ENCODE results near the gene ESRRA. TPM values are rescaled to one million over a fixed set of nuclear protein-coding genes. Genes with fewer than 3 reads are reported as not detected.

Gene ESRRA
- total and polyA plus RNA-seq, 2 experiments from 2014 or later: 17.2 to 38.6 TPM

DNA sequence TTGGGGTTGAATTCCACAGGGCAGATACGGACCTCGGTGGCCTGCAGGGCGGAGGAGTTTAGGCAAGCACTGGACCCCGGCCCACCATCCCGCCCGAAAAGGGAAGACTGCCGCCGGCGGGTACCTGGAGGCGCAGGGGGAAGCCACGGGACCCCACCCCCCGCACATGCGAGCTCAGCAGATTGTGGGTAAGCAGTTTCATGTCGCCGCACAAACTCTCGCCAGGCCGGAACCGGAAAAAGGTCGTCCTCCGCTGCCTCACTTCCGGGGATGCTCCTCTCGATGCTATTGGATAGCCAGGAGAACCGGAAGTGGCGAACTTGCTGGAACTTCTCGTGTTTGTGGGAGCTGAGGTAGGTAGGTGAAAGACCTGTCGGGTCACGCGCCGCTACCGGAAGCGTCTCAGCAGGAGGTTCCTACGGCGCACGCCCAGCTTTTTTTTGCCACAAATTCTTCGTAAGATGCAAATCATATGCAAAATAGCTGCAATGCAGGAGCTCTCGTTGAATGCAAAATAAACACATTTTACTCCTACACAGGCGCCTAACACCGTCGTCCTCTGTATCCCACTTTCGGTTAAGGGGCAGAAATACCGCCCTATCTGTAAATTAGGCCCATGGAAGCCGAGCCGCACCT is 12.1 kb downstream of the ESRRA start, which contains the start of gene TRMT112:
TSS of gene TRMT112 (minus strand) at position 235 of the 636 bp plus-strand sequence. CDS start at position 202, 33 bp downstream.
- in situ Hi-C loops (cut with MboI): no loop called here
- H3K79me2 ChIP-seq (ENCODE audit: insufficient read depth): peaks cover 58% of the 10 kb centered on the region
- H3K36me3 ChIP-seq (ENCODE audit: low read depth): 0 out of 2 replicates have a peak, but pooled peaks cover 4% of the 10 kb centered on the region
- TF ChIP-seq EZH2 (IDR thresholded peaks at IDR 0.05; ENCODE audit: insufficient read depth, poor library complexity, severe bottlenecking): no peak
- no peak for TF ChIP-seq EZH2phosphoT487 (IDR thresholded peaks at IDR 0.05; ENCODE audit: insufficient read depth, low read depth)
- H3K9me2 ChIP-seq (ENCODE audit: insufficient read depth): no peaks in the 10 kb centered on the region
- peaks cover 23% of the 10 kb centered on the region for H3K4me1 ChIP-seq (ENCODE audit: insufficient read depth)
- H3K4me2 ChIP-seq (ENCODE audit: unreplicated experiment): peak within 1 kb of the TSS; percentile 95
- H3F3A ChIP-seq (ENCODE audit: insufficient read depth): peaks cover 10% of the 10 kb centered on the region
- H3K9me3 ChIP-seq (ENCODE audit: low read depth): no peaks in the 10 kb centered on the region
- no peaks in the 10 kb centered on the region for H3K27me3 ChIP-seq (replicated peaks; ENCODE audit: insufficient read depth)
- DNase-seq: peak; percentile 98
- H2AFZ ChIP-seq: peak within 1 kb of the TSS; percentile 85
- peak within 1 kb of the TSS; percentile 97 for H3K27ac ChIP-seq
- H4K20me1 ChIP-seq (ENCODE audit: insufficient read depth): no peaks in the 10 kb centered on the region
- WGBS, 2 experiments (ENCODE audit: low coverage in 1 of 2, low lambda C conversion rate in 2 of 2, missing lambda C conversion rate in 2 of 2): 1% methylated on average over 42 to 43 of the region's 43 CpGs
- peak within 1 kb of the TSS; percentile 88 for H3K4me3 ChIP-seq
- H3K9ac ChIP-seq: peak within 1 kb of the TSS; percentile 94

DNA sequence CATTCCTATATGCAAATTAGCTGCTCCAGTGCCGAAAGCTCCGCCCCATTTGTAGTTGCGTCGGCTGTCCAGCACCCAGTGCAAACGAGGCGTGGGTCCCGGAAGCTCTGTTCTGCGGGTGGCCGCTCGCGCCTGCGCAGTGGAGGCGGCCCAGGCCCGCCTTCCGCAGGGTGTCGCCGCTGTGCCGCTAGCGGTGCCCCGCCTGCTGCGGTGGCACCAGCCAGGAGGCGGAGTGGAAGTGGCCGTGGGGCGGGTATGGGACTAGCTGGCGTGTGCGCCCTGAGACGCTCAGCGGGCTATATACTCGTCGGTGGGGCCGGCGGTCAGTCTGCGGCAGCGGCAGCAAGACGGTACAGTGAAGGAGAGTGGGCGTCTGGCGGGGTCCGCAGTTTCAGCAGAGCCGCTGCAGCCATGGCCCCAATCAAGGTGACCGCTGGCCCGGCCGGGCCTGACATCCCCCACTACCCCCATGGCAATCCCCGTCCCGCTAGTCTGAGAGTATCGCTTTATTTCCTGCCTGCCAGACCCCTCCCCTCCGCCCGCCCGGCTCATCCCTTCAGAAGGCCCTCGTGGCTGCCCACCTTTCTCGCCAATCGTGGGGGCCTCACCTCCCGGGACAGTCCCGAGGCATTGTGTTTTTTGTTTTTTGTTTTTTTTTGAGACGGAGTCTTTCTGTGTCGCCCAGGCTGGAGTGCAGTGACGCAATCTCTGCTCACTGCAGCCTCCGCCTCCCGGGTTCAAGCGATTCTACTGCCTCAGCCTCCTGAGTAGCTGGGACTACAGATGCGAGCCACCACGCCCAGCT is 12.8 kb downstream of the ESRRA start, which contains the start of gene PRDX5:
TSS of gene PRDX5 (plus strand) at position 161 of the 805 bp plus-strand sequence. CDS start at position 256, 95 bp downstream.
- in situ Hi-C loops (cut with MboI): no loop called here
- no peak for TF ChIP-seq EZH2 (IDR thresholded peaks at IDR 0.05; ENCODE audit: insufficient read depth, poor library complexity, severe bottlenecking)
- peaks cover 22% of the 10 kb centered on the region for H3K4me1 ChIP-seq (ENCODE audit: insufficient read depth)
- peaks cover 52% of the 10 kb centered on the region for H3K79me2 ChIP-seq (ENCODE audit: insufficient read depth)
- H3K4me2 ChIP-seq (ENCODE audit: unreplicated experiment): peak within 1 kb of the TSS; percentile 95
- no peaks in the 10 kb centered on the region for H3K9me2 ChIP-seq (ENCODE audit: insufficient read depth)
- H3F3A ChIP-seq (ENCODE audit: insufficient read depth): peaks cover 3% of the 10 kb centered on the region
- peak; percentile 99 for DNase-seq
- no peaks in the 10 kb centered on the region for H3K9me3 ChIP-seq (ENCODE audit: low read depth)
- WGBS, 2 experiments (ENCODE audit: low coverage in 1 of 2, low lambda C conversion rate in 2 of 2, missing lambda C conversion rate in 2 of 2): 1% methylated on average over 51 to 58 of the region's 61 CpGs
- H3K27me3 ChIP-seq (replicated peaks; ENCODE audit: insufficient read depth): no peaks in the 10 kb centered on the region
- no peaks in the 10 kb centered on the region for H4K20me1 ChIP-seq (ENCODE audit: insufficient read depth)
- 0 out of 2 replicates have a peak, but pooled peaks cover 4% of the 10 kb centered on the region for H3K36me3 ChIP-seq (ENCODE audit: low read depth)
- peak within 1 kb of the TSS; percentile 97 for H3K27ac ChIP-seq
- H3K9ac ChIP-seq: peak within 1 kb of the TSS; percentile 94
- H3K4me3 ChIP-seq: peak within 1 kb of the TSS; percentile 88
- H2AFZ ChIP-seq: peak within 1 kb of the TSS; percentile 85

DNA sequence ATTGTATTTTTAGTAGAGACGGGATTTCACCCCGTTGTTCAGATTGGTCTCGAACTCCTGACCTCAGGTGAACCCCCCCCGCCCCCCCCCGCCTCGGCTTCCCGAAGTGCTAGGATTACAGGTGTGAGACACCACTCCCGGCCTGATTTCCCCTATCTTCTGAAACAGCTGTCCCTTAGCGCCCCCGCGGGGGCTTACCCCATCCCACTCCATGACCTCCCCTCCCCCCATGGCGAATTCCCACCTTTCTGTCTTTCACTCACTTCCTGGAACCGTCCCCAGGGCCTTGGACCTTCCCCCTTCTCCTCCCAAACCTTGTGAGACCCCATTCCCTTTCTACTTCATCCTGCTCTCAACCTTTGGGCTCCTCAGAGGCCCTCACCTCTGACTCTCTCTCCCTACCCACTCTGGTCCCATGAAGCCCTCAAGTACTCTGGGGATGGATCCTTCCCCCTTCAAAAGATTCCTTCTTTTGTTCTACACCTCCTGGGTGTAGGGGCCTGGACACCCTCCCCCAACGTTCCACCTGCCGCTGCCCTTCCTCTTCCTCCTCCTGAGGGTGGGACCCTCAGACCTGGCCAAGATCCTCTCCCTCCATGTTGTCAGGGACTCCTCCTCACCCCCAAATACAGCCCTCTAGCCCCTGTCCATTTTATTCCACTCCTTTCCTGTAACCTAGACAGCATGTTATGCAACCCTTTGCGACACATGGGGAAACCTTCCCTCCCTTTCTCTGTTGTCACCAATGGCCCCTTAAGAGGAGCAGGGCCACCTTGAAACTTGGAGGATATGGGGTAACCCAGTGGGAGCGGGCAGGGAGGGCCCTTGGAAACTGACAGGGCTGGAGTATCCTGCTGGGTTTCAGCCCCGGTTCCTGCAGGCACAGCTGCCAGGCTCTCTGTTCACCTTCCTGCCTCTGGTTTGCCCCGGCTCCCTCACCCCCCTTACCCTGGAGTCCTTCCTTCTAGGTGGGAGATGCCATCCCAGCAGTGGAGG is 13.7 kb downstream of the ESRRA start:
- TF ChIP-seq EZH2phosphoT487 (IDR thresholded peaks at IDR 0.05; ENCODE audit: insufficient read depth, low read depth) (no peak), EZH2 (IDR thresholded peaks at IDR 0.05; ENCODE audit: insufficient read depth, poor library complexity, severe bottlenecking) (no peak)
- peak overlapping the region; percentile 97 for H3K27ac ChIP-seq
- 33 to 43% methylated on average over 14 to 19 of the region's 19 CpGs for WGBS, 2 experiments (ENCODE audit: low coverage in 1 of 2, low lambda C conversion rate in 2 of 2, missing lambda C conversion rate in 2 of 2)
- peak; percentile 42 for DNase-seq
- H3K4me1 ChIP-seq (ENCODE audit: insufficient read depth): peaks cover 19% of the 10 kb centered on the region
- H3K9ac ChIP-seq: peak overlapping the region; percentile 94
- H3F3A ChIP-seq (ENCODE audit: insufficient read depth): no peaks in the 10 kb centered on the region
- H3K27me3 ChIP-seq (replicated peaks; ENCODE audit: insufficient read depth): no peaks in the 10 kb centered on the region
- peaks cover 52% of the 10 kb centered on the region for H3K79me2 ChIP-seq (ENCODE audit: insufficient read depth)
- peak overlapping the region; percentile 78 for H3K4me2 ChIP-seq (ENCODE audit: unreplicated experiment)
- 0 out of 2 replicates have a peak, but pooled peaks cover 4% of the 10 kb centered on the region for H3K36me3 ChIP-seq (ENCODE audit: low read depth)
- H4K20me1 ChIP-seq (ENCODE audit: insufficient read depth): no peaks in the 10 kb centered on the region
- H2AFZ ChIP-seq: peak overlapping the region; percentile 85
- H3K9me3 ChIP-seq (ENCODE audit: low read depth): no peaks in the 10 kb centered on the region
- no peaks in the 10 kb centered on the region for H3K9me2 ChIP-seq (ENCODE audit: insufficient read depth)
- H3K4me3 ChIP-seq: peak overlapping the region; percentile 88
- in situ Hi-C loops (cut with MboI): no loop called here

Data from GM23248 (cell line).